GM12873 (cell line): Measurements from ENCODE around the gene UBE2H.

Experiments used
- TF ChIP-seq, protein P1 (sequence below): IDR thresholded peaks from 2 replicates; pipeline ENCODE4 v1.5.1; 2012; ENCODE audit warnings: low read depth, mild to moderate bottlenecking, moderate library complexity, low read length, control low read depth; ENCODE audit not compliant: insufficient read depth; ENCODE audit errors: missing control alignments

Gene UBE2H

DNA sequence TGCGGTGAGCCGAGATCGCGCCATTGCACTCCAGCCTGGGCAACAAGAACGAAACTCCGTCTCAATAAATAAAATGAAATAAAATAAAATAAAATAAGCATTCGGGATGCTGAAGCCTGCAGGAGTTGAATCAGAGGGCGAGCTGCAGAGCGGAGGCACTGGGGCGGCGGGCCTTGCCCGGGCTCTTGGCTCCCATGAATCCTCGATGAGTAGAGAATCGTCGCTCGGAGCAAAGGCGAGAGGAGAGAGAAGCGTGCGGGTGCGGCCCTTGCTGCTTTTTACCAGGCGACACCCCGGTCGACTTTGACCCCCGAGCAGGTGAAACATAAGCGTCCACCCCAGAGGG, 168.3 kb downstream of the UBE2H start:
- TF ChIP-seq, protein P1, sequence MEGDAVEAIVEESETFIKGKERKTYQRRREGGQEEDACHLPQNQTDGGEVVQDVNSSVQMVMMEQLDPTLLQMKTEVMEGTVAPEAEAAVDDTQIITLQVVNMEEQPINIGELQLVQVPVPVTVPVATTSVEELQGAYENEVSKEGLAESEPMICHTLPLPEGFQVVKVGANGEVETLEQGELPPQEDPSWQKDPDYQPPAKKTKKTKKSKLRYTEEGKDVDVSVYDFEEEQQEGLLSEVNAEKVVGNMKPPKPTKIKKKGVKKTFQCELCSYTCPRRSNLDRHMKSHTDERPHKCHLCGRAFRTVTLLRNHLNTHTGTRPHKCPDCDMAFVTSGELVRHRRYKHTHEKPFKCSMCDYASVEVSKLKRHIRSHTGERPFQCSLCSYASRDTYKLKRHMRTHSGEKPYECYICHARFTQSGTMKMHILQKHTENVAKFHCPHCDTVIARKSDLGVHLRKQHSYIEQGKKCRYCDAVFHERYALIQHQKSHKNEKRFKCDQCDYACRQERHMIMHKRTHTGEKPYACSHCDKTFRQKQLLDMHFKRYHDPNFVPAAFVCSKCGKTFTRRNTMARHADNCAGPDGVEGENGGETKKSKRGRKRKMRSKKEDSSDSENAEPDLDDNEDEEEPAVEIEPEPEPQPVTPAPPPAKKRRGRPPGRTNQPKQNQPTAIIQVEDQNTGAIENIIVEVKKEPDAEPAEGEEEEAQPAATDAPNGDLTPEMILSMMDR = no peak

DNA sequence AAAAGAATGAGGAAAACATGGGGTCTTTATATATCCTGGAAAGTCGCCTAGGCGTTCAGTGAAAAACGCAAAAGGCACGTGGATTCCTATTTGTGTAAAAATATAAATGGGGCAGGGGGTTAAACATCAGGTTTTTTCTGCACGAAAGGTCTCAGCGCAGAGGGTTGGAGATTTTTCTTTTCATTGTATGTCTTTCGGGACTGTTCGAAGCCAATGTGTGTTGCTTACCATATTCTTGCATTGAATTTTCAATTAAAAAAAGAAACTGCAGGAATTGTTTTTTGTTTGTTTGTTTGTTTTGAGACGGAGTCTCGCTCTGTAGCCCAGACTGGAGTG, 169.2 kb downstream of the UBE2H start:
- TF ChIP-seq, protein P1 = no peak

DNA sequence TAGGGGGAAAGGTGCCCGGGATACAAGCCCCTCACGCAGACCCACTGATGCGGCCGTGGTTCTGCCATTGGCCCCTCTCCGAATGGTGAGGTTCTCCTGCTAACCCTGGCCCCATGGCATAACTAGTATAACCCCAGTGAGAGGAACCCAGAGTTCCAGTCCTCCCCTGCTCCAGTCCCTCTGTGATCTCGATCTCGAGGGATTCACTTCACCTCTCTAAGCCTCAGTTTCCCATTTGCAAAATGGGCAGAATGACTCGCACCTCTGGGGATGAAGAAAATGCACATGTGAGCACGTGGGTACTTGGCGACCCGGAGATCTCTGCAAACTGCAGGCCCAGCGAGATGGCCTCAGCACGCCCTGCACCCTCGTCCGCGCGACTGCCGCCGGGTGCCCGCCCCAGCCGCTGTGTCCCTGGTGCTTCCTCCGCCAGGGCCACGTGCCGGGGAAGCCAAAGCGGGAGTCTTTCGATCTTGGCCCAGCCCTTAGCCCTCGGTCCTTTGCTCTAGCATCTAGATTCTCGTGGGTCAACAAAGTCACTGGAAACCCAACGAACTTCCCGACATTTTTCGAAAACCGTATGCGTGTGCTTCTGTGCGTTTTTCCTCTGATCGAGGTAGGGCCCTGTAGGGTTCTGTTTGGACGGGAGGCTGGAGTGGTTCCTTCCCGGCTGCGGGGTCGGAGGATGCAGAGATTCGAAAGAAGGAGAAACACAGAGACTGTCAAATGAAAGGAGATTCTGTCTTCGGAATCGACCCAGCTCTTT, 169.8 kb downstream of the UBE2H start:
- TF ChIP-seq, protein P1 = no peak

DNA sequence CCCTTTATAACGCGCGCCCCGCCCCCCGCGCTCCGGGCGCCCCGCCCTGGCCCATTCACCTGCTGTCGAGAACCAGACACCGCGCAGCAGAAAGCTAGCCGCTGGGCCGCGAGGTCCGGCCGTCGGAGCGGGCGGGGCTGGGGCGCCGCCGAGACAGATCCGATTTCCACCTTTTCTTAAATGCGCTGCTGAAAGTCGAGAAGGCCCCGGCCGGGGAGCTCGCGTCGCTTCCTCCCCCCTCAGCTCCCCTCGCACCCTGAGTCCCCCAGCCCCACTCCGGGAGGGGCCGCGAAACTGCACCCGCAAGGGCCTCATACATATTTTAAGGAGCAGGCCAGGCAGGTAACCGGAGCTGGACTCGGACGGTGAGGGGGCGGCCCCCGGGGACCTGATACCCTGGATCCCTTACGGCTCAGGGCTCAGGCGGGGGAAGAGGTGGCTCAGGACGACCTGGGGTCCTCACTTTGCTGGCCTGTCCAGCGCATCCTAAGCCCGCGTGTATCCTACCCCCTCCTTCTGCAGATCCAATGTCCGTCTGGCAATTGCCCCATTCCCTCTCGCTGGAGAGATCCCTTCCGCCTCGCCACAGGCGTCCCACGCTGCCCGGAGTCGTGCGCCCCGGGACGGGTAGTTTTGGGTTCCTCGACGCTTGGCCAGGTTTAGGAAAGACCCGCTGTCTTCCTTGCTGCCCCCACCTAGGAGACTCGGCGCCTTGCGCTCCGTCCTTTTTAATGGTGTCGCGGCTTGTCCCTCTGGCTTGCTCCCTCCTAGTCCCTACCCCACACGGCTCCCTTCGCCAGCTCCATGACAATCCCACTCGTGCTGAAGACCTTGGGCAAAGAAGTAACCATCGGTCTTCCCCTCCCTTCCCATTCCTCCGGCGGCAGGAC, 170.6 kb downstream of the UBE2H start:
- TF ChIP-seq, protein P1 = no peak

DNA sequence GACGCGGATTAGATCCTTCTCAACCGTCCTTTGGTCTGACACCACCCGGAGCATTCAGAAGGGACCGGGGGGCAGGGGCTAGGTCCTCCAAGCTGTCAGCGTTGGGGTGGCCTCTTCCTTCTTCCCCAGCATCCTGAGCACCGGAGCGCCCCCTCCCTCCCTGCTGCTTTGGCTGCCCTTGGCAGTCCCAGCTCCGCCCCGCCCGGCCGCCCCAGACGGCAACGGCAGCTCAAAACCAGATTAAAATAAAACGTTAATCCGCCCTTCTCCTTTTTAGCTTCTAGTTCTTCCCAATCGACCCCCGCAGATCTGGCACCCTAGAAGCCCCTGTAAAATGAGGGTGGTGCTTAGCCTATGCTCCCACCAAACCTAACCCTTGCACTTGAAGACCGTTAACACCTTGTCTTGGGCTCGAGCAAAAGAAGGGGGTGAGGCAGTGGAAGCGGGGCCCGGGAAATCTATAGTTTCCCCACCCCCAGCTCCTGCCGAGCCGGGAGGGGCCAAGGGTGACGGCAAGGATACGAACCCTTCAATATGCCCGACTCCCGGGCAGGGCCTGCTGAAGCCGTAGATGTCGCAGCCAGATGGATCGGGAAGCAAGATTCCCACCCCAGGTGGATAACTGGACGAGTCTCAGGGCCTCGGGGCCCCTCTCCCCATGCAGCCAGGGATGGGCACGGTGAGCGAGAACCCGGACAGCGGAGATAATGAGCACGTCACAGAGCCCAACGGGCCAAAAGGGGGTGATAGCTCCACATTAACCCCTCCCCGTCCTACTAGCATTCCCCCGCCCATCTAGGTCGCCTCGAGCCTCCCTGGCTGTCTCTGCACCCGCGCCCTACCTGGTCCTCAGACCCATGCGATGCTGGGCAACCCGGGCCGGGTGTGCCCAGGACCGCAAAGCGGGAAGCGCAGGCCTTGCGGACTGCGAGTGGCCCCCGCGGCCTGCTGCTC, 171.5 kb downstream of the UBE2H start:
- TF ChIP-seq, protein P1 = no peak
